AG08395 (cell line): ENCODE data around the gene ZNF283.
"Not testable (repeated sequence)": the region's sequence is repeated elsewhere in the genome, so short reads cannot be mapped to it uniquely, and the experiment has no call there.

ENCODE experiments used
- DNase-seq: peaks from one replicate; pipeline ENCODE4 v3.0.0; 2012; ENCODE audit warnings: mixed read lengths, low spot score

Gene ZNF283

DNA sequence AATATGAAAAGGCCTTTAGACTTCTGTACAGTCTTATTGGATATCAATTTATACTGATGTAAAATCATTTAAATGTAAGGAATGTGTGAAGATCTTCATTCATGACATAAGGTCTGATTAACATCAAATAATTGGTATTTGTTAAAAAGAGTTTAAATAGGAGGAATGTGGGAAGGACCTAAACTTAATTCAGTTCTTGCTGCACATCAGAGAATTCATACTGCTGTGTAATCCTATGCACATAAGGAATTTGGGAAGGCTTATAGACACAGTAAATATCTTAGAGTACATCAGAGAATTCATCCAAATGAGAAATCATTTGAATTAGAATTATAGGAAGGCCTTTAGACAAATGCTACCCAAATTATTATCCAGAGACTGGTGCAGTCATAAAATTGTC lies 21.7 kb downstream of the ZNF283 start:
- no peak for DNase-seq

DNA sequence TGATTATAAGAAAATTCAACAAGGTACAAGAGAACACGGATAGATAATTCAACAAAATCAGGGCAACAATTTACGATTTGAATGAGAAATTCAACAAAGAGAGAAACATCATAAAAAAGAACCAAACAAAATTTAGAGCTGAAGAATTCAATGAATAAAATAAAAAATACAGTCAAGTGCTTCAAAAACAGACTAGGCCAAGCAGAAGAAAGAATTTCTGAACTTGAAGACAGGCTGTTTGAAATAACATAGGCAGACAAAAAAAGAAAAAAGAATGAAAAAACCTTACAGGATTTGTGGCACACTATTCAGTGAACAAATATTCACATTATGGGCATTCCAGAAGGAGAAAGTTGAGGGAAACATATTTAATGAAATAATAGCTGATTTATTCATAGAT lies 31.1 kb downstream of the ZNF283 start:
- DNase-seq, result no peak

DNA sequence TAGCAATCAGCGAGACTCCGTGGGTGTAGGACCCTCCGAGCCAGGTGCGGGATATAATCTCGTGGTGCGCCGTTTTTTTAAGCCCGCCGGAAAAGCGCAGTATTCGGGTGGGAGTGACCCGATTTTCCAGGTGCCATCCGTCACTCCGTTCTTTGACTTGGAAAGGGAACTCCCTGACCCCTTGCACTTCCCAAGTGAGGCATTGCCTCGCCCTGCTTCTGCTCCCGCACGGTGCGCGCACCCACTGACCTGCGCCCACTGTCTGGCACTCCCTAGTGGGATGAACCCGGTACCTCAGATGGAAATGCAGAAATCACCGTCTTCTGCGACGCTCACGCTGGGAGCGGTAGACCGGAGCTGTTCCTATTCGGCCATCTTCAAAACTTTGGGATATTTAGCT lies 39.8 kb downstream of the ZNF283 start:
- not testable (repeated sequence) for DNase-seq

DNA sequence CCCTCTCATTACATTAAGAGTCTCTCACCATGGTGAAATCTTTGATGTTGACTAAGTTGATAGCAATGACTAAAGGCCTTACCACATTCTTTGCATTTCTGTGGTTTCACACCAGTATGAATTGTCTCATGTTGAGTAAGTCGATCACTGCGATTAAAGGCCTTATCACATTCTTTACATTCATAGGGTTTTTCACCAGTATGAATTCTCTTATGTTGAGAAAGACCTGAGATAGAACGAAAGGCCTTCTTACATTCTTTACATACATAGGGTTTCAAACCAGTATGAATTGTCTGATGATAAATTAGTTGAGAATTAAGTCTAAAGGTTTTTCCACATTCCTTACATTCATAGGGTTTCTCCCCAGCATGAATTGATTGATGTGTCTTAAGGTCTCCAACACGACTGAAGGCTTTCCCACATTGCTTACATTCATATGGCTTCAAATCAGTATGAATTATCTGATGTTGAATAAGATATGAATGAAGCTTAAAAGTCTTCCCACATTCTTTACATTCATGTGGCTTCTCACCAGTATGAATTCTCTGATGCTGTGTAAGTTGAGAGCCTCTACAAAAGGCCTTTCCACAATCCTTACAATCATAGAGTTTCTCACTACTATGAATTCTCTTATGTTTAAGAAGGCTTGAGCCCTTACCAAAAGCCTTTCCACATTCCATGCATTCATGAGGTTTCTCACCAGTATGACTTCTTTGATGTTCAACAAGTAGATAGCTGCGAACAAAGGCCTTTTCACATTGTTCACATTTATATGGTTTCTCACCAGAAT lies 45.6 kb downstream of the ZNF283 start:
- DNase-seq, result no peak

DNA sequence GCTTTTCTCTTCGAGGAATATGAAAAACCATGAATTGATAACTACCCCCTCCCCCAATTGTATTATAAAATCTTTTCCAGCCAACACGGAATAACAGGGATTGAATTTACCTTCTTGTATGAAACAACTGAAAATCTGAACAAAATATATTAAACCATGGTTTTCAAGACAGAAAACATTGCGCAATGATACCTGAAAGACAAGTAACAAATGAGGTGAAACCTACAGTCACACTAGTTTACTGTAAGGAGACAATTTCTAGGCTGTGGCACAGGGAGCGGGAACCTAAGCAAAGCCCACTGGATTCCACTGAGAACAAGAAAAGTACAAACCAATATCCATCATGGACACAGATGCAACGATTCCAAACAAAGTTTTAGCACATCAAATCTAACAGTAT lies 53.4 kb downstream of the ZNF283 start:
- DNase-seq, result no peak

DNA sequence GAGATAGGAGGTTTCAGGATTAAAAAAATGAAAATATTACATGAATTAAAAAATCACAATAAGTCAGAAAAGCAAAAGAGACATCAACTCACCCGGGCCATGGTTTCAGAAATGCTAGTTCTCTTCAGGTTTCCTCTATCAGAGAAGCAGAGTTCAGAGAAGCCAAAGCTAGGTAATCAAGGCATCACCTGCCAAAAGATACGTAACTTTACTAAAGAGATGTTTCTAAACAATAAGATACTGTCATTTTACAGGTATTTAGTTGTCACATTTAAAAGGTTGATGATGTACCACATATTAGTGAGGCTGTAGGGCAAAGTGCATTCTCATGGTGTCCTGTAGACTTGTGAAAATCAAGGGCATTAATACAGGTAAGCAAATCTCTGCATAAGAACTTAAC lies 56.7 kb downstream of the ZNF283 start, which contains the start of gene ZNF404:
ZNF404 (minus strand) TSS at position 101 of the 400 bp plus-strand sequence.
- no peak for DNase-seq

DNA sequence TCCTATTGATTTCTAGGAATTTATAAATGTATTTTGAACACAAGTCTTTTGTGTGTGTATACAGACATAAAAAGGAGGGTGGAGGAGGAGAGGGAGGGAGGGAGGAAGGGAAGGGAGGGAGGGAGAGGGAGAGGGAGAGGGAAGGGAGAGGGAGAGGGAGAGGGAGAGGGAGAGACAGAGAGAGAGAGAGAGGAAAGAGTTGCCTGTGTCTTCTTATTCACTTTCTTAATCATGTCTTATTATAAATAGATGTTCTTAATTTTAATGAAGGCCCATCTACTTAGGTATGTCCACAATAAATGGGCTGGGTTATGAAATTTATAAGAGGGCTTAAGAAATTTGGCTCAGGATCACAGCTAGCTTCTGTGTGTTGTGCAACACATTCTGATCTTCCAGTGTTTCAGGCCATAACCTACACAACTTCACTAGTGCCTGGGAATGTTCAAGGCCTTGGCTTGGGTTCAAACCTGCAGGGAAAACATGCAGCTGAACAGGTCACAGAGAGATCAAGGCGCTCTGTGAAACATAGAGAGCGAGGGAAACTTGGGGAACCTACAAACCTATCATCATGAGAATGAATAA lies 68.7 kb downstream of the ZNF283 start:
- DNase-seq, result no peak
